Measurements from ENCODE around the gene FYB1.

- TF ChIP-seq JUNB (IDR thresholded peaks at IDR 0.05; ENCODE audit: unreplicated experiment) (no peak), CTCF (conservative IDR thresholded peaks at IDR 0.05; ENCODE audit: low read depth in 2 of 2) (no peak), POLR2AphosphoS5 (IDR thresholded peaks at IDR 0.05; ENCODE audit: low read depth) (no peak), CREB1 (CRISPR knock-in tag; IDR thresholded peaks at IDR 0.05; ENCODE audit: low read depth) (no peak)
Measured at GRCh38 chr5:39158127-39158593, 61.2 kb downstream of the FYB1 start.

Measured in GM23338 (cell line).